BE2C (cell line): ENCODE results near the gene GIGYF1.

Source experiments
- DNase-seq: peaks from one replicate; pipeline ENCODE4 v3.0.0-alpha.2; 2020
- H3K27me3 ChIP-seq: fragments of 250-450 bp; sonication (Bioruptor Pico); 2 replicates; pipeline ENCODE4 v1.5.1; 2020; ENCODE audit warnings: mild to moderate bottlenecking
- H3K36me3 ChIP-seq: fragments of 250-450 bp; sonication (Bioruptor Pico); 2 replicates; pipeline ENCODE4 v1.5.1; 2020; ENCODE audit warnings: mild to moderate bottlenecking
- H3K4me1 ChIP-seq: fragments of 250-450 bp; sonication (Bioruptor Pico); 2 replicates; pipeline ENCODE4 v1.5.1; 2020
- H3K4me3 ChIP-seq: 2 replicates; pipeline ENCODE4 v1.5.1; 2011; ENCODE audit warnings: low read depth, low read length
- H3K9me3 ChIP-seq: fragments of 250-450 bp; sonication (Bioruptor Pico); 2 replicates; pipeline ENCODE4 v1.5.1; 2020
- CTCF ChIP-seq: IDR thresholded peaks from 2 replicates; pipeline ENCODE4 v1.5.1; 2012; ENCODE audit warnings: mild to moderate bottlenecking, low read depth, low read length

The GIGYF1 gene

DNA sequence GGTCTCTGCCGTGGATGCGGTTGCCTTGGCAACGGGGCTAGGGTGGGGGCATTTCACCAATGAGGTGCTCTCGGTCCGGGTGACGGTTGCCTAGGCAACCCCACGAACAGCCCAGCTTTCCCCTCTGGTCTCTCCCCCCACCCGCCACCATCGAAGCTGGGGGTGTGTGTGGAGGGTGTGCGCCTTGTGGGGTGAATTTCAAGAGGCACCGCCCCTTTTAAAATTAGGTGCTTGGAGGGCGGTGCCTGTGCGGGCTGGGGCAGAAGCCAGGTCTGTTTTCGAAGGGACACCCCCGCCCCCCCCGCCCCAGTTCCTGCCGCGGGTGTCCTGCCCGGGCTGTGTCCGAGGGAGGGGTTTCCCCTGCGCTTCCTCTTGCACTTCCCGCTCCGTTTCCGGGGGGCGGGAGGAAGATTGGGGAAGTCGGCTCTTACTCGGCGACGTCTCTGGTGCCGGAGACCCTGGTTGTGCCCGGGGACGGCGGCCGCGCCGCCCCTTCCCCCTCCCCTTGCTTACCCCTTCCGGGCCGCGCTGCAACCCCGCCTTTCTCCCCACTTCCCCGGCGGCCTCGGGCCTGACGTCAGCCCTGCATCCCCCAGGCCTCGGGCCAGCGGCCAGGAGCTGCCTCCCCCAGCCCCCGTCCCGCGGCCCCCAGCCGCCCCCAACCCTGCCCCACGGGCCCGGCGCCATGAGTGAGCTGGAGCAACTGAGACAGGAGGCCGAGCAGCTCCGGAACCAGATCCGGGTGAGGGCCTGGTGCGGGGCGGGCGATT, 18.3 kb downstream of the GIGYF1 start:
- H3K4me3 ChIP-seq = peak overlapping the region; percentile 92
- DNase-seq = peak; percentile 84

DNA sequence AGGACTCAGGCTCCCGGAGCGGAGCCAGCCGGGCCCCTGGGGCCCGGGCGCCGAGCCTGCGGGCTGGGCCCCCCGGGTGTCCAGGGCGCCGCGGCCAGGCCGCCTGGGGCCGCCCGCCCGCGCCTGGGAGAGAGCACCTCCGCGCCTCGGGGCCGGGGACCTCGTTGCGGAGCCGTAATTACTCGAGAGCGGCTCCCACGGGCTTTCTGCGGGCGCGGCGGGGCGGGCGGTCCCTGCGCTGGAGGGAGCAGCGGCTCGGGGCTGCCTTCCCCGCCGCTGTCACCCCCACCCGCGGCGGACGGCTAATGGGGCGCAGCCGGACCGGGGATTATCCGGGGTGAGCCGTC, 19.0 kb downstream of the GIGYF1 start:
- peak overlapping the region; percentile 92 for H3K4me3 ChIP-seq
- H3K9me3 ChIP-seq = no peaks in the 10 kb centered on the region
- no peaks in the 10 kb centered on the region for H3K27me3 ChIP-seq
- peaks cover 21% of the 10 kb centered on the region for H3K4me1 ChIP-seq
- no peak for DNase-seq
- no peak for TF ChIP-seq CTCF
- peaks cover 31% of the 10 kb centered on the region for H3K36me3 ChIP-seq

More for the DNA sequence above, 18.3 kb downstream of the GIGYF1 start:
- peaks cover 37% of the 10 kb centered on the region for H3K36me3 ChIP-seq
- no peaks in the 10 kb centered on the region for H3K27me3 ChIP-seq
- H3K4me1 ChIP-seq = peaks cover 21% of the 10 kb centered on the region
- no peak for TF ChIP-seq CTCF
- no peaks in the 10 kb centered on the region for H3K9me3 ChIP-seq

GRCh38 chr7:100674411-100675104, 19.5 kb downstream of the GIGYF1 start:
- no peaks in the 10 kb centered on the region for H3K27me3 ChIP-seq
- H3K36me3 ChIP-seq = peaks cover 28% of the 10 kb centered on the region
- DNase-seq = no peak
- peaks cover 20% of the 10 kb centered on the region for H3K4me1 ChIP-seq
- no peaks in the 10 kb centered on the region for H3K9me3 ChIP-seq
- no peak for TF ChIP-seq CTCF
- peak overlapping the region; percentile 92 for H3K4me3 ChIP-seq

GRCh38 chr7:100673942-100674410, 20.1 kb downstream of the GIGYF1 start:
- DNase-seq = no peak
- Histone ChIP-seq H3K36me3 (peaks cover 24% of the 10 kb centered on the region), H3K4me3 (peak overlapping the region; percentile 92), H3K4me1 (peaks cover 15% of the 10 kb centered on the region), H3K9me3 (no peaks in the 10 kb centered on the region), H3K27me3 (no peaks in the 10 kb centered on the region)
- TF ChIP-seq CTCF = no peak

DNA sequence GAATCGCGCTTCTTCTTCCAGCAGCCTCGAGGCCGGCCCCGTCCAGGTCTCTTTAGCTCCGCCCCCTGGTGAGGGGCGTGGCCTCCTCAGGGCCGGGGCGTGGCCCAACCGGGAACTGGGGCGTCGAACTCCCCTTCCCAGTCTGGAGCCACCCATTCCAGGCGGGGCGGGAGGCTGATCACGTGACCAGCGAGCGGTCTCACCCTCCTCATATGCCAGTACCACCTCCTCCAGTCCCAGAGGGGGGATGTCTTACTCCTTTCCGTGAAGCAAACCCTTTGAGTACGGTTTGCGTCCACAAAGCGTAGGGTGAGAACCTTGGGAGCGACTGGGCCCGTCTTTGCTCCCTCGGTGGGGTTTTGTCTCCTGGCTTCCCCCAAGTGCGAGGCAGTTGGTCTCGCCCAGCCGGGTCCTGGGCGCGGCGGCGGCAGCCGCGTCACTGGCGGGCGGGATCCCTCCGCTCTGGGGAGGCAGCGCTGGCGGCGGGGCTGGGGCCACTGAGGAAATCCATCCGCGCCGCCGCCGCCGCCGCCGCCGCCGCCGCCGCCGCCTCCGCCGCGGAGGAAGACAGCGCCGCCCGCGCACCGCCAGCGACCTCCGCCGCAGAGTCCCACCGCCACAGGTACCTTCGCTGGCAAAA, 20.6 kb downstream of the GIGYF1 start, which contains the start of gene GNB2:
Gene GNB2 (plus strand): TSS at position 439 of the 640 bp plus-strand sequence. CDS start 2,526 bp downstream, outside the sequence.
- Histone ChIP-seq H3K36me3 (peaks cover 20% of the 10 kb centered on the region), H3K4me3 (peak within 1 kb of the TSS; percentile 92), H3K4me1 (peaks cover 9% of the 10 kb centered on the region), H3K9me3 (no peaks in the 10 kb centered on the region), H3K27me3 (no peaks in the 10 kb centered on the region)
- peak; percentile 99 for DNase-seq
- TF ChIP-seq CTCF = no peak
